GM19035 (cell line): ENCODE measurements around the gene SRSF6.
A peak's percentile ranks its signal among the peaks of the same experiment; 100 is the strongest.
"Not testable (repeated sequence)": the region's sequence is repeated elsewhere in the genome, so short reads cannot be mapped to it uniquely, and the experiment has no call there.

Experiments
- ATAC-seq: cut with Tn5 transposase; IDR thresholded peaks from one replicate; pipeline ENCODE4 v1.9.1; 2021; ENCODE audit not compliant: unreplicated experiment

SRSF6 gene

GRCh38 chr20:43473381-43473704 lies 15.6 kb downstream of the SRSF6 start:
- no peak for ATAC-seq

- no peak for ATAC-seq
Measured at GRCh38 chr20:43477193-43477592, 19.5 kb downstream of the SRSF6 start.

- no peak for ATAC-seq
Measured at GRCh38 chr20:43477619-43478018, 19.9 kb downstream of the SRSF6 start.

GRCh38 chr20:43490038-43490437 lies 32.3 kb downstream of the SRSF6 start:
- ATAC-seq = no peak

GRCh38 chr20:43492101-43492500 lies 34.4 kb downstream of the SRSF6 start:
- ATAC-seq = peak; percentile 86

GRCh38 chr20:43495388-43495787 lies 37.7 kb downstream of the SRSF6 start:
- ATAC-seq = no peak

- ATAC-seq = not testable (repeated sequence)
Measured at GRCh38 chr20:43502021-43502420, 44.3 kb downstream of the SRSF6 start.

- ATAC-seq = no peak
Measured at GRCh38 chr20:43506238-43506637, 48.5 kb downstream of the SRSF6 start.

GRCh38 chr20:43507150-43508080 lies 49.7 kb downstream of the SRSF6 start, which contains the start of gene L3MBTL1:
Gene L3MBTL1 (plus strand): TSS chr20:43507697. CDS start chr20:43513504, 5,807 bp downstream.
- no peak for ATAC-seq

- ATAC-seq = no peak
Measured at GRCh38 chr20:43508106-43508505, 50.4 kb downstream of the SRSF6 start.

- ATAC-seq = no peak
Measured at GRCh38 chr20:43508604-43509040, 50.9 kb downstream of the SRSF6 start.

- ATAC-seq = no peak
Measured at GRCh38 chr20:43511879-43512278, 54.2 kb downstream of the SRSF6 start.

GRCh38 chr20:43513372-43513930 lies 55.8 kb downstream of the SRSF6 start:
- ATAC-seq = peak; percentile 2
